Activated gamma-delta T cell treated with anti-CD3 and anti-CD28 coated beads, Interleukin-2, amount 50 U/mL, for 16 hours (primary cell): Measurements from ENCODE around the gene MAN1A2.

ENCODE experiments used
- DNase-seq: peaks from one replicate; pipeline ENCODE4 v3.0.0-alpha.2; 2020; ENCODE audit warnings: low read depth

Gene MAN1A2

GRCh38 chr1:117577191-117577885, 210.1 kb downstream of the MAN1A2 start:
- no peak for DNase-seq

GRCh38 chr1:117578466-117578865, 211.2 kb downstream of the MAN1A2 start:
- no peak for DNase-seq
